ENCODE data around the gene USF3. TPM values are rescaled to one million over a fixed set of nuclear protein-coding genes. Genes with fewer than 3 reads are reported as not detected.

The USF3 gene
- total RNA-seq, 1 experiment from 2014 or later: 13.5 TPM

GRCh38 chr3:113743006-113743630 lies 46.7 kb upstream of the USF3 start:
- Histone ChIP-seq H3K79me2 (ENCODE audit: insufficient read depth, low read length) (peaks cover 89% of the 10 kb centered on the region), H3K4me2 (ENCODE audit: low read length) (no peak overlapping the region), H3K27me3 (ENCODE audit: insufficient read depth, low read length) (no peaks in the 10 kb centered on the region), H3K9ac (ENCODE audit: low read length) (no peak overlapping the region), H2AFZ (ENCODE audit: low read depth, low read length, poor library complexity, severe bottlenecking) (no peak overlapping the region), H3K9me3 (ENCODE audit: control insufficient read depth in 1 of 2, insufficient read depth in 1 of 2, low read depth in 1 of 2, low read length in 2 of 2) (no peaks in the 10 kb centered on the region), H3K4me1 (ENCODE audit: control insufficient read depth in 1 of 2, insufficient read depth in 2 of 2, low read length in 2 of 2) (peaks cover 3 to 20% of the 10 kb centered on the region in 2 experiments; a peak in 3 of 4 replicates), H4K20me1 (ENCODE audit: insufficient read depth) (peaks cover 56% of the 10 kb centered on the region; the same call in 1 of the 2 replicates), H3K4me3 (replicated peaks in 1 of 2; ENCODE audit: low read depth in 1 of 2, low read length in 2 of 2) (no peak overlapping the region), H3K9me2 (ENCODE audit: insufficient read depth) (no peaks in the 10 kb centered on the region), H3K27ac (ENCODE audit: low read depth, low read length) (no peak overlapping the region), H3K36me3 (ENCODE audit: control insufficient read depth in 1 of 2, insufficient read depth in 2 of 2, low read length in 2 of 2) (peaks cover 2 to 20% of the 10 kb centered on the region in 2 experiments; a peak in 1 of 4 replicates)
- DNase-seq (ENCODE audit: low read depth, low spot score) (no peak), ATAC-seq (no peak)
- ChIA-PET POLR2A (no interaction called here), RAD21 (ENCODE audit: low non-redundant PET in 1 of 2, low total read pairs in 2 of 2, uncharacterized antibody in 2 of 2, unreplicated experiment in 2 of 2) (no interaction called here), CTCF (no interaction called here)
- TF ChIP-seq EZH2phosphoT487 (IDR thresholded peaks at IDR 0.05; ENCODE audit: borderline replicate concordance) (no peak), RAD21 (IDR thresholded peaks at IDR 0.05; ENCODE audit: low read depth) (no peak), SP1 (IDR thresholded peaks at IDR 0.05; ENCODE audit: low read depth) (no peak), POLR2A (IDR thresholded peaks at IDR 0.05; ENCODE audit: borderline replicate concordance, extremely low read depth, insufficient read depth, insufficient read length) (no peak), ELF1 (IDR thresholded peaks at IDR 0.05; ENCODE audit: borderline replicate concordance, low read depth) (no peak), FOSL1 (IDR thresholded peaks at IDR 0.05; ENCODE audit: low read depth) (no peak), CBX3 (IDR thresholded peaks at IDR 0.05; ENCODE audit: low read depth) (no peak), TCF7L2 (IDR thresholded peaks at IDR 0.05; ENCODE audit: borderline replicate concordance, extremely low read depth, insufficient read depth, insufficient read length) (no peak), YY1 (IDR thresholded peaks at IDR 0.05; ENCODE audit: extremely low read depth, insufficient replicate concordance, low read depth, low read length) (no peak)
- intact Hi-C loops (cut with micrococcal nuclease): no loop called here
- BruUV-seq (replicated peaks): no TSS peak

GRCh38 chr3:113741620-113742019 lies 45.2 kb upstream of the USF3 start:
- no peaks in the 10 kb centered on the region for H3K9me2 ChIP-seq (ENCODE audit: insufficient read depth)
- H3K27me3 ChIP-seq (ENCODE audit: insufficient read depth, low read length): no peaks in the 10 kb centered on the region
- H4K20me1 ChIP-seq (ENCODE audit: insufficient read depth): peaks cover 70% of the 10 kb centered on the region; the same call in 1 of the 2 replicates
- no peak overlapping the region for H2AFZ ChIP-seq (ENCODE audit: low read depth, low read length, poor library complexity, severe bottlenecking)
- ATAC-seq: no peak
- H3K36me3 ChIP-seq (ENCODE audit: control insufficient read depth in 1 of 2, insufficient read depth in 2 of 2, low read length in 2 of 2): peaks cover 2 to 20% of the 10 kb centered on the region in 2 experiments; a peak in 1 of 4 replicates
- TF ChIP-seq ELF1 (IDR thresholded peaks at IDR 0.05; ENCODE audit: borderline replicate concordance, low read depth) (no peak), SP1 (IDR thresholded peaks at IDR 0.05; ENCODE audit: low read depth) (no peak), ZNF274 (IDR thresholded peaks at IDR 0.05; ENCODE audit: low read depth, low read length) (no peak), EGR1 (IDR thresholded peaks at IDR 0.05; ENCODE audit: low read depth) (no peak), POLR2AphosphoS5 (IDR thresholded peaks at IDR 0.05; ENCODE audit: low read depth, low read length) (no peak), MAX (IDR thresholded peaks at IDR 0.05) (no peak), CEBPB (IDR thresholded peaks at IDR 0.05; ENCODE audit: low read depth) (no peak), POLR2A (IDR thresholded peaks at IDR 0.05; ENCODE audit: borderline replicate concordance, extremely low read depth, insufficient read depth, insufficient read length) (no peak), ZFX (IDR thresholded peaks at IDR 0.05) (no peak), FOSL1 (IDR thresholded peaks at IDR 0.05; ENCODE audit: low read depth) (no peak), RAD21 (IDR thresholded peaks at IDR 0.05; ENCODE audit: low read depth) (no peak), JUND (IDR thresholded peaks at IDR 0.05) (no peak), SIN3A (IDR thresholded peaks at IDR 0.05; ENCODE audit: low read depth) (no peak)
- peaks cover 2 to 12% of the 10 kb centered on the region in 2 experiments; a peak in 3 of 4 replicates for H3K4me1 ChIP-seq (ENCODE audit: control insufficient read depth in 1 of 2, insufficient read depth in 2 of 2, low read length in 2 of 2)
- intact Hi-C loops (cut with micrococcal nuclease): no loop called here
- CTCF ChIA-PET: no interaction called here
- BruUV-seq (replicated peaks): no TSS peak
- H3K27ac ChIP-seq (ENCODE audit: low read depth, low read length): no peak overlapping the region
- H3K4me2 ChIP-seq (ENCODE audit: low read length): no peak overlapping the region
- H3K79me2 ChIP-seq (ENCODE audit: insufficient read depth, low read length): peaks cover 94% of the 10 kb centered on the region
- POLR2A ChIA-PET: no interaction called here
- DNase-seq (ENCODE audit: low read depth, low spot score): no peak
- no peak overlapping the region for H3K9ac ChIP-seq (ENCODE audit: low read length)
- H3K4me3 ChIP-seq (replicated peaks in 1 of 2; ENCODE audit: low read depth in 1 of 2, low read length in 2 of 2): no peak overlapping the region
- RAD21 ChIA-PET (ENCODE audit: low non-redundant PET in 1 of 2, low total read pairs in 2 of 2, uncharacterized antibody in 2 of 2, unreplicated experiment in 2 of 2): no interaction called here
- H3K9me3 ChIP-seq (ENCODE audit: control insufficient read depth in 1 of 2, insufficient read depth in 1 of 2, low read depth in 1 of 2, low read length in 2 of 2): no peaks in the 10 kb centered on the region
